Measurements from ENCODE around the gene TMEM127.

GRCh38 chr2:96208143-96209010 is 57.4 kb downstream of the TMEM127 start, which contains the start of gene STARD7:
- TF ChIP-seq CTCF (IDR thresholded peaks at IDR 0.05) (peak in 8 of 12 donors; percentile 3 to 45 (median 26)), POLR2A (IDR thresholded peaks at IDR 0.05) (peak; percentile 86 to 99)

Measured in heart left ventricle (tissue), 13 donors.